Ascending aorta (tissue), 2 donors: ENCODE data around the gene TRIP4. TPM values are rescaled to one million over a fixed set of nuclear protein-coding genes. Genes with fewer than 3 reads are reported as not detected.

Experiments
- DNase-seq, 2 donors: peaks; one replicate each; pipeline ENCODE4 v3.0.0-alpha.2; 2019; ENCODE audit warnings: low spot score in 2 of 2
- H3K27ac ChIP-seq, 2 donors: fragments of 200-600 bp; sonication (generic); one replicate each; pipeline ENCODE4 v1.5.1; 2016 to 2017; ENCODE audit warnings: mild to moderate bottlenecking in 1 of 2
- H3K27me3 ChIP-seq: fragments of 200-600 bp; sonication (generic); one replicate; pipeline ENCODE4 v1.5.1; 2017
- H3K36me3 ChIP-seq, 2 donors: fragments of 200-600 bp; sonication (generic); one replicate each; pipeline ENCODE4 v1.5.1; 2016
- H3K4me1 ChIP-seq, 2 donors: fragments of 200-600 bp; sonication (generic); one replicate each; pipeline ENCODE4 v1.5.1; 2016 to 2017; ENCODE audit warnings: mild to moderate bottlenecking in 1 of 2
- H3K4me3 ChIP-seq, 2 donors: fragments of 200-600 bp; sonication (generic); one replicate each; pipeline ENCODE4 v1.5.1; 2016 to 2017; ENCODE audit warnings: mild to moderate bottlenecking in 1 of 2
- H3K9me3 ChIP-seq, 2 donors: fragments of 200-600 bp; sonication (generic); one replicate each; pipeline ENCODE4 v1.5.1; 2016
- intact Hi-C: fragments of 100-400 bp; cut with DNase I; formaldehyde crosslinking; loops from one replicate; pipeline ENCODE4 v1.15.1; 2023
- total RNA-seq: library from RNA; depleted of rRNA; stranded (reverse); fragments of >200 nt; gene quantifications from one replicate; pipeline ENCODE4 v1.1.0, GENCODE V29; 2016
- TF ChIP-seq, protein P1 (sequence below), 3 experiments: fragments of 200-600 bp in 2 of 3; fragments of 450-650 bp in 1 of 3; sonication (generic) in 2 of 3; IDR thresholded peaks; one replicate each; pipeline ENCODE4 v1.5.1; 2016 to 2019; ENCODE audit warnings: antibody characterized with exemption in 3 of 3, mild to moderate bottlenecking in 1 of 3, moderate library complexity in 1 of 3

TRIP4 gene
- total RNA-seq, 1 donor from 2014 or later, result 5.6 TPM

DNA sequence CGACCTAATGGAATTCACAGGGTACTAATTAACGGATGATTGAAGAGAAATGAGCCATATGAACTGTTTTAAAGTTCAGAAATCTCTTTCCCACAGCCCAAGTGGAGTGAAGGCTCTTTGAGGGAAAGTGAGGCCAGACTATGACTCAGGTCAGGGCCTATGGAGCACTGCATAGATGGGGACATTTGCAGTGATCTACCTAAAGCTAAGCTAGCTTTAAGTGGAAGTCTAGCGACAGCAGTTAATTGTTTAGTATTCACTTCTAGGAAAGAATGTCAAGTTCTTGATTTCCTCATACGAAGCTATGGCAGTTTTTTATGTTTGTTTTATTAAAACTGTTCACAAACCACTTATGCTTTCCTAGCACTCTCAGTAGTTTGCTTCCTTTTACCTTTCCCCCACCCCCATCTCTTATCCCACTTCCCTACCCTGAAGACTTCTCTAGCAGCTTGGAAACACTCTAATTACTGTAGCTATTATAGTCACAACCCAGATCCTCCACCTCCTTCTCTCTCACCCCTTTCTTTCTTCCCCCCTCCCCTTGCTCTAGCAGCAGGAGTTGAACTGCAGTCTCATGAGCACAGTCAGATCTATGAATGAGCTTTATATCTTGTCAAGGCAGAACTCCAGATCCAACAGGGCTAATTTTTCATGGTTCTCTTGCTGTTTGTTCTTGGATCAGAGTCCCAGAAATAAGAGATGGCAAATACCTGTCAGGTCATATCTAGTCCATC, 78.9 kb downstream of the TRIP4 start:
- TF ChIP-seq, protein P1, sequence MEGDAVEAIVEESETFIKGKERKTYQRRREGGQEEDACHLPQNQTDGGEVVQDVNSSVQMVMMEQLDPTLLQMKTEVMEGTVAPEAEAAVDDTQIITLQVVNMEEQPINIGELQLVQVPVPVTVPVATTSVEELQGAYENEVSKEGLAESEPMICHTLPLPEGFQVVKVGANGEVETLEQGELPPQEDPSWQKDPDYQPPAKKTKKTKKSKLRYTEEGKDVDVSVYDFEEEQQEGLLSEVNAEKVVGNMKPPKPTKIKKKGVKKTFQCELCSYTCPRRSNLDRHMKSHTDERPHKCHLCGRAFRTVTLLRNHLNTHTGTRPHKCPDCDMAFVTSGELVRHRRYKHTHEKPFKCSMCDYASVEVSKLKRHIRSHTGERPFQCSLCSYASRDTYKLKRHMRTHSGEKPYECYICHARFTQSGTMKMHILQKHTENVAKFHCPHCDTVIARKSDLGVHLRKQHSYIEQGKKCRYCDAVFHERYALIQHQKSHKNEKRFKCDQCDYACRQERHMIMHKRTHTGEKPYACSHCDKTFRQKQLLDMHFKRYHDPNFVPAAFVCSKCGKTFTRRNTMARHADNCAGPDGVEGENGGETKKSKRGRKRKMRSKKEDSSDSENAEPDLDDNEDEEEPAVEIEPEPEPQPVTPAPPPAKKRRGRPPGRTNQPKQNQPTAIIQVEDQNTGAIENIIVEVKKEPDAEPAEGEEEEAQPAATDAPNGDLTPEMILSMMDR (IDR thresholded peaks at IDR 0.05), result no peak
- Histone ChIP-seq H3K4me3 (no peak overlapping the region), H3K36me3 (no peaks in the 10 kb centered on the region), H3K9me3 (no peaks in the 10 kb centered on the region), H3K27me3 (no peaks in the 10 kb centered on the region), H3K27ac (no peak overlapping the region), H3K4me1 (peaks cover 0 to 26% of the 10 kb centered on the region in 2 donors)
- no peak for DNase-seq
- intact Hi-C loops, result no loop called here

DNA sequence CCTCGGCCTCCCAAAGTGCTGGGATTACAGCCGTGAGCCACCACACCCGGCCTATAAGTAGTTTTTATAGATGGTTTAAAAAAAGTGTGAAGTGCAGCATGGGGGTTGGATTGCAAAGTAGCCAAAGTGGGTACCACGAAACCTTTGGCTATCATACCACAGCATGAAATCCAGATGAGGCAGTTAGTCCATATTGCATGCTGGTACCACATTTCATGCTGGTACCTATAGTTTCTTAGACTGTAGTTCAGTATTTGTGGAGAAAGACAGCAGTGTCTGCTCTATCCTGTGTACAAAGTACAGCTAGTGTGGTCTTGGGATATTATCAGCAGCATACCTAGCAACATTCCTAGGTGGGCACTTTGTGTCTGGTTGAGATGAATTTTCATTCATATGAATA, 84.5 kb downstream of the TRIP4 start:
- intact Hi-C loops, result no loop called here
- no peaks in the 10 kb centered on the region for H3K27me3 ChIP-seq
- H3K4me3 ChIP-seq, result no peak overlapping the region
- H3K4me1 ChIP-seq, result peaks cover 0 to 1% of the 10 kb centered on the region in 2 donors
- H3K36me3 ChIP-seq, result no peaks in the 10 kb centered on the region
- H3K27ac ChIP-seq, result no peak overlapping the region
- TF ChIP-seq, protein P1 (IDR thresholded peaks at IDR 0.05), result no peak
- no peak for DNase-seq
- H3K9me3 ChIP-seq, result no peaks in the 10 kb centered on the region

DNA sequence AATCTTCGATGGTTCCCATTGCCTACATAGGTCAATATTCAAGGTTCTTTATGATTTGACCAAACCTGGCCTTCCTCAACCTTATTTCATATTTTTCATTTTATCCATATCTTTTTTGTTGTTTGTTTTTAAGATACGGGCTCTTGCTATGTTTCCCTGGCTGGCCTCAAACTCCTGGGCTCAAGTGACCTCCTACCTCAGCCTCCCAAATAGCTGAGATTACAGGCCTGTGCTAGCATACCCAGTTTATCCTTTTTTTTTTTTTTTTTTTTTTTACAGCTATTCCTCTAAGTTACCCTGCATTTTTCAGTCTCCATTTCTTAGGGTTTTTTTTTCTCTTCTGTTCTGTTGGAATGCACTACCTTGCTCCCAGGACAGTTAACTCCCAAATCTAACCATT, 87.2 kb downstream of the TRIP4 start:
- Histone ChIP-seq H3K27ac (no peak overlapping the region), H3K4me1 (no peaks in the 10 kb centered on the region), H3K36me3 (no peaks in the 10 kb centered on the region), H3K9me3 (no peaks in the 10 kb centered on the region), H3K4me3 (no peak overlapping the region), H3K27me3 (no peaks in the 10 kb centered on the region)
- intact Hi-C loops, result no loop called here
- TF ChIP-seq, protein P1 (IDR thresholded peaks at IDR 0.05), result no peak
- DNase-seq, result no peak

DNA sequence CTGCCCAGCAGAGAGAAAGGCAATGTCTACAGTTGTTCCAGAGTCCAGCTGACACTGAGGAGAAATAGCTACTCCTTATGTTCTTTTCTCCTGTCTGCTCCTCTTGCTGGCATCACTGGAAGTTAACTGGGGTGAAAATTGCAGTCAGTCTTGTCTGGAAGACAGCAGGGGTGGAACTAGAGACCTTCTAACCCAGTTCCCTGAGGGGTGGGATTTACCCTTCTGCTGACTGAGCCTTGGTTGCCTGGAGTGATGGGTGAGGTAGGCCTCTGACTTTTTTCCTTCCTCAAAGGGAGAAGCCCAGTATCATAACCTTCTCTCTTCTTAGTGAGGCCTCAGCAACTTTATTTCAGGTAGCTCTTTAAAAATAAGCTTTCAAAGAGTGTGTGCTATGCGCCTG, 88.9 kb downstream of the TRIP4 start:
- Histone ChIP-seq H3K4me1 (no peaks in the 10 kb centered on the region), H3K36me3 (no peaks in the 10 kb centered on the region), H3K27me3 (no peaks in the 10 kb centered on the region), H3K9me3 (no peaks in the 10 kb centered on the region), H3K4me3 (no peak overlapping the region), H3K27ac (no peak overlapping the region)
- TF ChIP-seq, protein P1 (IDR thresholded peaks at IDR 0.05), result no peak
- DNase-seq, result no peak
- intact Hi-C loops, result no loop called here

DNA sequence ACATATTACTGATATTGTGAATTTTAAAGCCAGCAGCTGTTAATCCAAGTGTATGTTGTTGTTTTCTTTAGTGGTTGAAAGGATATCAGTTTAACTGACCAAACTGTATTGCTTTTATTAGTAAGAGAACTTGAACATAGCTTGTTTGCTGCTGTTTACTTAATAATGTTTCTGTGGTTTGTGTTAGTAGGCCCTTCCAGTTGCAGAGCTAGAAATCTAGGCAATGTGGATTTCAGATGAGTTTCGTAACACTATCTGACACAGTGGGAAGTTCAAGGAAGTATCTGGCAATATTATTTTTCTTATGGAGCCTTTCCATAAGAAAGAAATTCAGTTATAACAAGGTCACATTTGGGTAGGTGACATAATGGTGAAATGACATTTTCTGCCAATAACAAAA, 91.2 kb downstream of the TRIP4 start:
- TF ChIP-seq, protein P1 (IDR thresholded peaks at IDR 0.05), result no peak
- H3K27me3 ChIP-seq, result no peaks in the 10 kb centered on the region
- no peaks in the 10 kb centered on the region for H3K4me1 ChIP-seq
- no peak for DNase-seq
- no peaks in the 10 kb centered on the region for H3K9me3 ChIP-seq
- no peak overlapping the region for H3K27ac ChIP-seq
- no peak overlapping the region for H3K4me3 ChIP-seq
- intact Hi-C loops, result no loop called here
- no peaks in the 10 kb centered on the region for H3K36me3 ChIP-seq
